Panc1 (cell line): ENCODE data around the gene KDM4F. TPM values are rescaled to one million over a fixed set of nuclear protein-coding genes. Genes with fewer than 3 reads are reported as not detected.
"Not testable (repeated sequence)": the region's sequence is repeated elsewhere in the genome, so short reads cannot be mapped to it uniquely, and the experiment has no call there.

Experiments used
- ATAC-seq: fragments of 200-7000 bp; cut with Tn5 transposase; 2 replicates; pipeline ENCODE4 v1.9.1; 2020; ENCODE audit warnings: mild to moderate bottlenecking, moderate library complexity
- BruUV-seq: library from RNA; stranded (reverse); fragments of 400-500 nt; replicated peaks from 2 replicates; lab custom pipeline; 2021; lab: Mats Ljungman, UMichigan
- CTCF ChIA-PET: fragments of 300-600 bp; sonication (Branson Sonifier 250); formaldehyde crosslinking; loops from one replicate; lab custom pipeline; 2022; ENCODE audit warnings: antibody characterized with exemption; lab: Charles Lee
- POLR2A ChIA-PET: fragments of 300-600 bp; sonication (Branson Sonifier 250); formaldehyde crosslinking; loops from one replicate; lab custom pipeline; 2022; ENCODE audit warnings: antibody characterized with exemption; lab: Charles Lee
- DNase-seq: peaks from one replicate; pipeline ENCODE4 v3.0.0-alpha.2; 2010; ENCODE audit warnings: low read depth, low spot score
- H3K27ac ChIP-seq: 2 replicates; pipeline ENCODE4 v1.5.1; 2011; ENCODE audit warnings: mild to moderate bottlenecking, low read length, inconsistent platforms
- H3K27me3 ChIP-seq: fragments of 200-500 bp; sonication (Bioruptor generic); 2 replicates; pipeline ENCODE4 v1.6.0; 2014; ENCODE audit warnings: low read length, inconsistent platforms; ENCODE audit not compliant: control insufficient read depth, insufficient read depth
- H3K36me3 ChIP-seq: fragments of 200-500 bp; sonication (Bioruptor generic); 2 replicates; pipeline ENCODE4 v1.5.1; 2014; ENCODE audit warnings: inconsistent platforms, mild to moderate bottlenecking, low read length, moderate library complexity; ENCODE audit not compliant: control insufficient read depth, insufficient read depth
- H3K4me1 ChIP-seq: 2 replicates; pipeline ENCODE4 v1.5.1; 2011; ENCODE audit warnings: inconsistent platforms, mild to moderate bottlenecking, low read length, moderate library complexity; ENCODE audit not compliant: control insufficient read depth, insufficient read depth
- H3K4me3 ChIP-seq, 2 experiments: 2 replicates each; pipeline ENCODE4 v1.5.1; 2011 to 2012; ENCODE audit warnings: low read depth in 2 of 2, low read length in 2 of 2, mild to moderate bottlenecking in 2 of 2, inconsistent platforms in 1 of 2, moderate library complexity in 1 of 2
- H3K9me3 ChIP-seq: fragments of 200-500 bp; sonication (Bioruptor generic); 2 replicates; pipeline ENCODE4 v1.5.1; 2014; ENCODE audit warnings: low read depth, mild to moderate bottlenecking, inconsistent platforms, low read length, moderate library complexity; ENCODE audit not compliant: control insufficient read depth, insufficient read depth
- CTCF ChIP-seq: fragments of 450-650 bp; IDR thresholded peaks from 2 replicates; pipeline ENCODE4 v1.5.1; 2017; ENCODE audit warnings: mild to moderate bottlenecking
- POLR2AphosphoS5 ChIP-seq: IDR thresholded peaks from 2 replicates; pipeline ENCODE4 v1.6.1; 2012; ENCODE audit warnings: mild to moderate bottlenecking, low read depth, low read length, moderate library complexity
- SIN3A ChIP-seq: IDR thresholded peaks from 2 replicates; pipeline ENCODE4 v1.6.1; 2012; ENCODE audit warnings: low read depth, mild to moderate bottlenecking, low read length, moderate library complexity, borderline replicate concordance; ENCODE audit not compliant: insufficient read depth
- TCF7L2 ChIP-seq: IDR thresholded peaks from 2 replicates; pipeline ENCODE4 v1.6.1; 2011; ENCODE audit warnings: mild to moderate bottlenecking, low read depth, low read length, inconsistent platforms
- in situ Hi-C: cut with HindIII; loops from 2 replicates; pipeline ENCODE4 v1.10.0; 2016; ENCODE audit warnings: low sequenced_read_pairs, low pct_unique_long_range_greater_than_20kb
- intact Hi-C: fragments of 100-400 bp; cut with micrococcal nuclease; formaldehyde crosslinking; loops from one replicate; pipeline ENCODE4 v1.10.0; 2022; ENCODE audit not compliant: unreplicated experiment
- total RNA-seq: library from RNA; stranded (reverse); gene quantifications from one replicate; pipeline ENCODE4 v1.2.1, GENCODE V29; 2021; ENCODE audit not compliant: unreplicated experiment
- TF ChIP-seq, protein P1 (sequence below), 2 experiments: IDR thresholded peaks; 2 replicates each; pipeline ENCODE4 v1.6.1; 2011 to 2012; ENCODE audit warnings: low read depth in 2 of 2, control low read depth in 1 of 2, low read length in 1 of 2, mild to moderate bottlenecking in 1 of 2, moderate library complexity in 1 of 2; ENCODE audit not compliant: insufficient read depth in 1 of 2

The KDM4F gene
- total RNA-seq, 1 experiment from 2014 or later = not detected

DNA sequence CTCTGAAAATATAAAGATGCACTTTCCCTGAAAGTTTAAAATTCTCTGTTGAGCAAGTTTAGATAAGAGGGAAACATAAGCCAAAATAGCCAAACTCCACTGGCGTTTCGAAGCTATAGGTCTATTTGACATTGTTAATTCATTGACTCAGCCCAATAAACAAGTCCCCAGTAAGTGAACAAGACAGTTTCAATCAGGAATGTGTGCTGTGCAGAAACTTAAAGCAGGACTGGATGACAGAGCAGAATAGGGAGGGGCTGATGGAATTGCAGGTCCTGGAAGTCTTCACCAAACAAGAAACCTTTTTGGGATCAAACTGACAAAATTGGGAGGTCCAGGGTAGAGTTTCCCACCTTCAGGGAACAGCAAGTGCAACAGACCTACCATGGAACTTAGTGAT lies 33.1 kb upstream of the KDM4F start:
- TF ChIP-seq CTCF (no peak), SIN3A (no peak), POLR2AphosphoS5 (no peak), TCF7L2 (no peak)
- TF ChIP-seq, protein P1, sequence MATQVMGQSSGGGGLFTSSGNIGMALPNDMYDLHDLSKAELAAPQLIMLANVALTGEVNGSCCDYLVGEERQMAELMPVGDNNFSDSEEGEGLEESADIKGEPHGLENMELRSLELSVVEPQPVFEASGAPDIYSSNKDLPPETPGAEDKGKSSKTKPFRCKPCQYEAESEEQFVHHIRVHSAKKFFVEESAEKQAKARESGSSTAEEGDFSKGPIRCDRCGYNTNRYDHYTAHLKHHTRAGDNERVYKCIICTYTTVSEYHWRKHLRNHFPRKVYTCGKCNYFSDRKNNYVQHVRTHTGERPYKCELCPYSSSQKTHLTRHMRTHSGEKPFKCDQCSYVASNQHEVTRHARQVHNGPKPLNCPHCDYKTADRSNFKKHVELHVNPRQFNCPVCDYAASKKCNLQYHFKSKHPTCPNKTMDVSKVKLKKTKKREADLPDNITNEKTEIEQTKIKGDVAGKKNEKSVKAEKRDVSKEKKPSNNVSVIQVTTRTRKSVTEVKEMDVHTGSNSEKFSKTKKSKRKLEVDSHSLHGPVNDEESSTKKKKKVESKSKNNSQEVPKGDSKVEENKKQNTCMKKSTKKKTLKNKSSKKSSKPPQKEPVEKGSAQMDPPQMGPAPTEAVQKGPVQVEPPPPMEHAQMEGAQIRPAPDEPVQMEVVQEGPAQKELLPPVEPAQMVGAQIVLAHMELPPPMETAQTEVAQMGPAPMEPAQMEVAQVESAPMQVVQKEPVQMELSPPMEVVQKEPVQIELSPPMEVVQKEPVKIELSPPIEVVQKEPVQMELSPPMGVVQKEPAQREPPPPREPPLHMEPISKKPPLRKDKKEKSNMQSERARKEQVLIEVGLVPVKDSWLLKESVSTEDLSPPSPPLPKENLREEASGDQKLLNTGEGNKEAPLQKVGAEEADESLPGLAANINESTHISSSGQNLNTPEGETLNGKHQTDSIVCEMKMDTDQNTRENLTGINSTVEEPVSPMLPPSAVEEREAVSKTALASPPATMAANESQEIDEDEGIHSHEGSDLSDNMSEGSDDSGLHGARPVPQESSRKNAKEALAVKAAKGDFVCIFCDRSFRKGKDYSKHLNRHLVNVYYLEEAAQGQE (IDR thresholded peaks at IDR 0.05; ENCODE audit: insufficient read depth in 1 of 2, low read depth in 2 of 2, low read length in 1 of 2) = no peak
- no peaks in the 10 kb centered on the region for H3K9me3 ChIP-seq
- no peak overlapping the region for H3K27ac ChIP-seq
- H3K27me3 ChIP-seq = no peaks in the 10 kb centered on the region
- intact Hi-C loops = no loop called here
- H3K4me3 ChIP-seq = no peak overlapping the region
- H3K36me3 ChIP-seq = no peaks in the 10 kb centered on the region
- in situ Hi-C loops = no loop called here
- no TSS peak for BruUV-seq
- no peak for ATAC-seq
- no peak for DNase-seq
- H3K4me1 ChIP-seq = no peaks in the 10 kb centered on the region
- CTCF ChIA-PET = no interaction called here
- POLR2A ChIA-PET = interaction anchor here (0.6 kb wide), 1 partner anchor 134 kb away, joined by 4 read pairs; no protein-coding TSS in a partner anchor

GRCh38 chr11:95021468-95021867 lies 27.8 kb upstream of the KDM4F start:
- intact Hi-C loops, in situ Hi-C loops, CTCF ChIA-PET, H3K27me3 ChIP-seq, H3K4me3 ChIP-seq, ATAC-seq, H3K27ac ChIP-seq, DNase-seq, BruUV-seq, POLR2A ChIA-PET, H3K9me3 ChIP-seq, H3K4me1 ChIP-seq, H3K36me3 ChIP-seq: not testable (repeated sequence)

DNA sequence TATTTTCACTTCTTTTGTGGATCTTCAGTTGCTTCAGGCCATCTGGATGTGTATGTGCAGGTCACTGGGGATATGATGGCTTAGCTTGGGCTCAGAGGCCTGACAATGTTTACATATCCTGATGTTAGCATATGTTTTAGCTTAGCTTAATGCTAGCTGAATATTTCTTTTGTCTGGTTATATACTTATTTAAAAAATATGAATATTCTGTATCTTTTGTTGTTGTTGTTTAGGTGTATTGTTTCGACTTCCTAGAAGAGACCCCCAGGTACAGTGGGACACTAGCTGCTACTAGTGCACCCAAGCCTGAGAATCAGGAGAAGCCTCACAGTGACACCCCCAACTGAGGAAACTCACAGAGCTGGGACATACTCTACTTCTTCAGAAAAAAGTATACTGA lies 24.3 kb upstream of the KDM4F start, which contains the start of gene KDM4E:
Gene KDM4E (plus strand): TSS at position 301 of the 400 bp plus-strand sequence. CDS start 300 bp downstream, outside the sequence.
- Histone ChIP-seq H3K27ac (no peak within 1 kb of the TSS), H3K4me3 (no peak within 1 kb of the TSS), H3K27me3 (no peaks in the 10 kb centered on the region), H3K36me3 (no peaks in the 10 kb centered on the region), H3K9me3 (no peaks in the 10 kb centered on the region), H3K4me1 (no peaks in the 10 kb centered on the region)
- DNase-seq (no peak), ATAC-seq (no peak)
- CTCF ChIA-PET = no interaction called here
- intact Hi-C loops (no loop called here), in situ Hi-C loops (no loop called here)
- POLR2A ChIA-PET = no interaction called here
- no TSS peak for BruUV-seq
- TF ChIP-seq POLR2AphosphoS5 (no peak), CTCF (no peak), TCF7L2 (no peak), SIN3A (no peak)
- TF ChIP-seq, protein P1 (IDR thresholded peaks at IDR 0.05; ENCODE audit: insufficient read depth in 1 of 2, low read depth in 2 of 2, low read length in 1 of 2) = no peak
